Measurements from ENCODE around the gene ELP4. TPM values are rescaled to one million over a fixed set of nuclear protein-coding genes. Genes with fewer than 3 reads are reported as not detected.

ELP4 gene
- total RNA-seq, 1 experiment from 2014 or later: 17.2 TPM

DNA sequence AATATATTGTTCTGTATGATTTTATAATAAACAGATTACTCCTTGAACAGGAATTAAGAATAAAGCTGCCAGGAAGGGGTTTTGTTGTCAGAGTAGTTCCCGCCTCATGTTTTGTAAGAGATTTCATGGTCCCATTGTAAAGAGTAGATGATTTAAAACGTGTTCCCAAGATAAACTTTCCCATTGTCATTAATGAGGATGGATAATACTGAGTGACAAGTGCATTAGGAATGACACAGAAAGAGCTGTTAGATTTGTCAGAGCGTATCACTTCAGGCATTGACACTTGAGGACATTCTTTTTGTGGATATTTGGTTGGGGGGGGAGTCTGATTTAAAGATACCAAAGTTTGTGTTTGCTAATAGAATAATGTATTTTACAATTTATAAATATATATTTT, 154.6 kb downstream of the ELP4 start:
- H3K27ac ChIP-seq (ENCODE audit: low read length): no peak overlapping the region
- no peaks in the 10 kb centered on the region for H3K27me3 ChIP-seq (ENCODE audit: control insufficient read depth, insufficient read depth, low read length)
- ChIA-PET POLR2A (no interaction called here), CTCF (no interaction called here)
- DNase-seq (ENCODE audit: low read depth, low spot score) (no peak), ATAC-seq (no peak)
- TF ChIP-seq REST (IDR thresholded peaks at IDR 0.05; ENCODE audit: insufficient read depth in 1 of 2, low read depth in 2 of 2, low read length in 1 of 2): no peak
- no peak for TF ChIP-seq CTCF (IDR thresholded peaks at IDR 0.05)
- TF ChIP-seq POLR2AphosphoS5 (IDR thresholded peaks at IDR 0.05; ENCODE audit: low read depth, low read length): no peak
- no peak for TF ChIP-seq TCF7L2 (IDR thresholded peaks at IDR 0.05; ENCODE audit: low read depth, low read length)
- TF ChIP-seq SIN3A (IDR thresholded peaks at IDR 0.05; ENCODE audit: borderline replicate concordance, insufficient read depth, low read depth, low read length): no peak
- H3K4me1 ChIP-seq (ENCODE audit: control insufficient read depth, insufficient read depth, low read length): no peaks in the 10 kb centered on the region
- intact Hi-C loops (cut with micrococcal nuclease; ENCODE audit: unreplicated experiment): no loop called here
- BruUV-seq (replicated peaks): no TSS peak
- no peaks in the 10 kb centered on the region for H3K9me3 ChIP-seq (ENCODE audit: control insufficient read depth, insufficient read depth, low read depth, low read length)
- in situ Hi-C loops (cut with HindIII; ENCODE audit: low pct_unique_long_range_greater_than_20kb, low sequenced_read_pairs): no loop called here
- H3K36me3 ChIP-seq (ENCODE audit: control insufficient read depth, insufficient read depth, low read length): no peaks in the 10 kb centered on the region
- no peak overlapping the region for H3K4me3 ChIP-seq (ENCODE audit: low read depth in 2 of 2, low read length in 2 of 2)

GRCh38 chr11:31664954-31665353, 155.4 kb downstream of the ELP4 start:
- DNase-seq (ENCODE audit: low read depth, low spot score): no peak
- Histone ChIP-seq H3K27ac (ENCODE audit: low read length) (no peak overlapping the region), H3K27me3 (ENCODE audit: control insufficient read depth, insufficient read depth, low read length) (no peaks in the 10 kb centered on the region), H3K36me3 (ENCODE audit: control insufficient read depth, insufficient read depth, low read length) (no peaks in the 10 kb centered on the region), H3K4me1 (ENCODE audit: control insufficient read depth, insufficient read depth, low read length) (no peaks in the 10 kb centered on the region), H3K4me3 (ENCODE audit: low read depth in 2 of 2, low read length in 2 of 2) (no peak overlapping the region), H3K9me3 (ENCODE audit: control insufficient read depth, insufficient read depth, low read depth, low read length) (no peaks in the 10 kb centered on the region)
- ChIA-PET CTCF (no interaction called here), POLR2A (no interaction called here)
- ATAC-seq: no peak
- intact Hi-C loops (cut with micrococcal nuclease; ENCODE audit: unreplicated experiment): no loop called here
- BruUV-seq (replicated peaks): no TSS peak
- in situ Hi-C loops (cut with HindIII; ENCODE audit: low pct_unique_long_range_greater_than_20kb, low sequenced_read_pairs): no loop called here
- TF ChIP-seq REST (IDR thresholded peaks at IDR 0.05; ENCODE audit: insufficient read depth in 1 of 2, low read depth in 2 of 2, low read length in 1 of 2): no peak
- TF ChIP-seq POLR2AphosphoS5 (IDR thresholded peaks at IDR 0.05; ENCODE audit: low read depth, low read length): no peak
- TF ChIP-seq CTCF (IDR thresholded peaks at IDR 0.05): no peak
- no peak for TF ChIP-seq SIN3A (IDR thresholded peaks at IDR 0.05; ENCODE audit: borderline replicate concordance, insufficient read depth, low read depth, low read length)
